HCT116 (cell line): Measurements from ENCODE around the gene ZNF836. TPM values are rescaled to one million over a fixed set of nuclear protein-coding genes. Genes with fewer than 3 reads are reported as not detected.

Experiments used
- ATAC-seq: fragments of 200-7000 bp; cut with Tn5 transposase; 2 replicates; pipeline ENCODE4 v1.9.1; 2020; ENCODE audit warnings: mild to moderate bottlenecking, moderate library complexity
- BruUV-seq: library from RNA; stranded (reverse); fragments of 400-500 nt; replicated peaks from 2 replicates; lab custom pipeline; 2021; lab: Mats Ljungman, UMichigan
- CTCF ChIA-PET: fragments of 300-600 bp; sonication (Branson Sonifier 250); formaldehyde crosslinking; loops from one replicate; lab custom pipeline; 2021; ENCODE audit warnings: antibody characterized with exemption; lab: Charles Lee
- POLR2A ChIA-PET: fragments of 300-600, 350-600 bp; sonication (Branson Sonifier 250); formaldehyde crosslinking; loops from one replicate; lab custom pipeline; 2021; ENCODE audit warnings: antibody characterized with exemption; lab: Charles Lee
- RAD21 ChIA-PET, 2 experiments: fragments of 300-600 bp; sonication (Branson Sonifier 250); formaldehyde crosslinking; loops; one replicate each; lab custom pipeline; 2023; ENCODE audit warnings: low total read pairs in 2 of 2; ENCODE audit not compliant: uncharacterized antibody in 2 of 2, unreplicated experiment in 2 of 2, low non-redundant PET in 1 of 2; lab: Charles Lee
- DNase-seq: peaks from one replicate; pipeline ENCODE4 v3.0.0-alpha.2; 2010; ENCODE audit warnings: low read depth, low spot score
- H2AFZ ChIP-seq: fragments of 200-600 bp; shearing (Covaris generic), sonication (generic); 2 replicates; pipeline ENCODE4 v1.6.1; 2017; ENCODE audit warnings: low read depth, mixed run types, mixed read lengths, antibody characterized with exemption, low read length; ENCODE audit not compliant: poor library complexity, severe bottlenecking
- H3K27ac ChIP-seq: 2 replicates; pipeline ENCODE4 v1.5.1; 2012; ENCODE audit warnings: low read depth, low read length
- H3K27me3 ChIP-seq: fragments of 200-600 bp; sonication (generic); 2 replicates; pipeline ENCODE4 v1.6.1; 2016; ENCODE audit warnings: mixed run types, low read length, mixed read lengths; ENCODE audit not compliant: insufficient read depth
- H3K36me3 ChIP-seq, 2 experiments: fragments of 200-500 bp in 1 of 2; fragments of 200-600 bp in 1 of 2; sonication (Bioruptor generic) in 1 of 2; sonication (generic) in 1 of 2; 2 replicates each; pipeline versions ENCODE4 v1.5.1 to v1.6.1; 2014 to 2016; ENCODE audit warnings: low read length in 2 of 2, inconsistent platforms in 1 of 2, mixed read lengths in 1 of 2, mixed run types in 1 of 2; ENCODE audit not compliant: insufficient read depth in 2 of 2, control insufficient read depth in 1 of 2
- H3K4me1 ChIP-seq, 2 experiments: fragments of 200-600 bp in 1 of 2; sonication (generic) in 1 of 2; 2 replicates each; pipeline versions ENCODE4 v1.5.1 to v1.6.1; 2012 to 2017; ENCODE audit warnings: low read length in 2 of 2, inconsistent platforms in 1 of 2, mild to moderate bottlenecking in 1 of 2, mixed read lengths in 1 of 2, mixed run types in 1 of 2, moderate library complexity in 1 of 2; ENCODE audit not compliant: insufficient read depth in 2 of 2, control insufficient read depth in 1 of 2
- H3K4me2 ChIP-seq: fragments of 200-600 bp; sonication (generic); 2 replicates; pipeline ENCODE4 v1.6.1; 2017; ENCODE audit warnings: mixed run types, low read length, mixed read lengths
- H3K4me3 ChIP-seq, 2 experiments: fragments of 200-600 bp in 1 of 2; sonication (generic) in 1 of 2; replicated peaks in 1 of 2; 2 replicates each; pipeline ENCODE4 v1.5.1; 2011 to 2016; ENCODE audit warnings: low read length in 2 of 2, control low read depth in 1 of 2, low read depth in 1 of 2, mild to moderate bottlenecking in 1 of 2, mixed read lengths in 1 of 2, mixed run types in 1 of 2
- H3K79me2 ChIP-seq: fragments of 200-600 bp; sonication (generic); 2 replicates; pipeline ENCODE4 v1.6.1; 2017; ENCODE audit warnings: mild to moderate bottlenecking, mixed run types, low read length, moderate library complexity, mixed read lengths; ENCODE audit not compliant: insufficient read depth
- H3K9ac ChIP-seq: fragments of 200-600 bp; sonication (generic); 2 replicates; pipeline ENCODE4 v1.6.1; 2016; ENCODE audit warnings: low read length, mixed read lengths
- H3K9me2 ChIP-seq: fragments of 200-600 bp; sonication (generic), shearing (Covaris generic); 2 replicates; pipeline ENCODE4 v1.6.1; 2017; ENCODE audit warnings: mixed run types, mild to moderate bottlenecking, moderate library complexity; ENCODE audit not compliant: insufficient read depth
- H3K9me3 ChIP-seq, 2 experiments: fragments of 200-500 bp in 1 of 2; fragments of 200-600 bp in 1 of 2; sonication (Bioruptor generic) in 1 of 2; sonication (generic) in 1 of 2; 2 replicates each; pipeline ENCODE4 v1.6.1; 2014 to 2017; ENCODE audit warnings: low read length in 2 of 2, mixed read lengths in 2 of 2, inconsistent platforms in 1 of 2, low read depth in 1 of 2, mild to moderate bottlenecking in 1 of 2, mixed run types in 1 of 2, moderate library complexity in 1 of 2; ENCODE audit not compliant: control insufficient read depth in 1 of 2, insufficient read depth in 1 of 2
- H4K20me1 ChIP-seq: fragments of 200-600 bp; sonication (generic), shearing (Covaris generic); 2 replicates; pipeline ENCODE4 v1.6.1; 2017; ENCODE audit warnings: mixed run types, mild to moderate bottlenecking, moderate library complexity; ENCODE audit not compliant: insufficient read depth
- CBX3 ChIP-seq: IDR thresholded peaks from 2 replicates; pipeline ENCODE4 v1.6.1; 2012; ENCODE audit warnings: low read depth
- CEBPB ChIP-seq: IDR thresholded peaks from 2 replicates; pipeline ENCODE4 v1.6.1; 2012; ENCODE audit warnings: low read depth
- EGR1 ChIP-seq: IDR thresholded peaks from 2 replicates; pipeline ENCODE4 v1.6.1; 2012; ENCODE audit warnings: low read depth
- ELF1 ChIP-seq: IDR thresholded peaks from 2 replicates; pipeline ENCODE4 v1.6.1; 2012; ENCODE audit warnings: low read depth, borderline replicate concordance
- EZH2 ChIP-seq: fragments of 200-600 bp; sonication (generic); IDR thresholded peaks from 2 replicates; pipeline ENCODE4 v1.6.1; 2017; ENCODE audit warnings: antibody characterized with exemption, mixed run types
- EZH2phosphoT487 ChIP-seq: fragments of 200-600 bp; IDR thresholded peaks from 2 replicates; pipeline ENCODE4 v1.6.1; 2018; ENCODE audit warnings: antibody characterized with exemption, borderline replicate concordance
- FOSL1 ChIP-seq: IDR thresholded peaks from 2 replicates; pipeline ENCODE4 v1.6.1; 2012; ENCODE audit warnings: low read depth
- JUND ChIP-seq: IDR thresholded peaks from 2 replicates; pipeline ENCODE4 v1.6.1; 2012
- POLR2A ChIP-seq: IDR thresholded peaks from 2 replicates; pipeline ENCODE4 v1.7.0; 2011; ENCODE audit warnings: borderline replicate concordance; ENCODE audit not compliant: insufficient read depth, insufficient read length; ENCODE audit errors: extremely low read depth
- POLR2AphosphoS5 ChIP-seq: IDR thresholded peaks from 2 replicates; pipeline ENCODE4 v1.6.1; 2011; ENCODE audit warnings: mild to moderate bottlenecking, low read depth, low read length, moderate library complexity
- RAD21 ChIP-seq: IDR thresholded peaks from 2 replicates; pipeline ENCODE4 v1.6.1; 2012; ENCODE audit warnings: low read depth, mild to moderate bottlenecking
- SIN3A ChIP-seq: IDR thresholded peaks from 2 replicates; pipeline ENCODE4 v1.6.1; 2012; ENCODE audit warnings: low read depth
- SP1 ChIP-seq: IDR thresholded peaks from 2 replicates; pipeline ENCODE4 v1.6.1; 2012; ENCODE audit warnings: low read depth
- SRF ChIP-seq: IDR thresholded peaks from 2 replicates; pipeline ENCODE4 v1.6.1; 2012; ENCODE audit warnings: low read depth
- YY1 ChIP-seq: IDR thresholded peaks from 2 replicates; pipeline ENCODE4 v1.6.1; 2011; ENCODE audit warnings: low read length, low read depth, moderate library complexity, mild to moderate bottlenecking; ENCODE audit not compliant: insufficient replicate concordance; ENCODE audit errors: extremely low read depth
- ZFX ChIP-seq: fragments of 450-650 bp; IDR thresholded peaks from 2 replicates; pipeline ENCODE4 v1.6.1; 2017
- ZNF274 ChIP-seq: fragments of 200-500 bp; sonication (Bioruptor generic); IDR thresholded peaks from 2 replicates; pipeline ENCODE4 v1.6.1; 2014; ENCODE audit warnings: mild to moderate bottlenecking, low read depth, low read length, inconsistent platforms
- intact Hi-C: fragments of 100-400 bp; cut with micrococcal nuclease; formaldehyde crosslinking; loops from 2 replicates; pipeline ENCODE4 v1.10.0; 2022
- total RNA-seq: library from RNA; stranded (reverse); gene quantifications from one replicate; pipeline ENCODE4 v1.2.1, GENCODE V29; 2021; ENCODE audit not compliant: unreplicated experiment
- TF ChIP-seq, protein P1 (sequence below): IDR thresholded peaks from 2 replicates; pipeline ENCODE4 v1.6.1; 2012
- TF ChIP-seq, protein P2 (sequence below): IDR thresholded peaks from 2 replicates; pipeline ENCODE4 v1.6.1; 2012; ENCODE audit warnings: low read depth

ZNF836 gene
- total RNA-seq, 1 experiment from 2014 or later: not detected

DNA sequence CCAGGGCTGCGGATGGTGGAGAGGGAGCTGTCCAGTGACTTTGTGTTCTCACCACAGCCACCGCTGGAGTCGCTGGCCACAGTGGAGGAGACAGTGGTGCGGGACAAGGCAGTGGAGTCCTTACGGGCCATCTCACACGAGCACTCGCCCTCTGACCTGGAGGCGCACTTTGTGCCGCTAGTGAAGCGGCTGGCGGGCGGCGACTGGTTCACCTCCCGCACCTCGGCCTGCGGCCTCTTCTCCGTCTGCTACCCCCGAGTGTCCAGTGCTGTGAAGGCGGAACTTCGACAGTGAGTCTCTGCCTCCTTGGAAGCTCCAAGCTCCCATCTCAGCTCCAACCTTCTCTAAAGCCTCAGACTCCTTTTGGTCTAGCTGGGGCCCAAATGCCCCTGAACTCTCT is 39.8 kb upstream of the ZNF836 start:
- H3K9ac ChIP-seq: no peak overlapping the region
- peaks cover 50% of the 10 kb centered on the region for H3K79me2 ChIP-seq
- ChIA-PET CTCF (no interaction called here), POLR2A (no interaction called here), RAD21 (no interaction called here)
- H3K9me2 ChIP-seq: no peaks in the 10 kb centered on the region
- no peaks in the 10 kb centered on the region for H3K4me1 ChIP-seq
- H2AFZ ChIP-seq: no peak overlapping the region
- H4K20me1 ChIP-seq: no peaks in the 10 kb centered on the region
- TF ChIP-seq ELF1 (no peak), SP1 (no peak), EZH2phosphoT487 (no peak)
- intact Hi-C loops: no loop called here
- BruUV-seq: no TSS peak
- peaks cover 53 to 66% of the 10 kb centered on the region in 2 experiments for H3K36me3 ChIP-seq
- ATAC-seq (no peak), DNase-seq (no peak)
- H3K4me2 ChIP-seq: no peak overlapping the region
- H3K27ac ChIP-seq: no peak overlapping the region
- H3K27me3 ChIP-seq: no peaks in the 10 kb centered on the region
- no peak overlapping the region for H3K4me3 ChIP-seq
- H3K9me3 ChIP-seq: no peaks in the 10 kb centered on the region

DNA sequence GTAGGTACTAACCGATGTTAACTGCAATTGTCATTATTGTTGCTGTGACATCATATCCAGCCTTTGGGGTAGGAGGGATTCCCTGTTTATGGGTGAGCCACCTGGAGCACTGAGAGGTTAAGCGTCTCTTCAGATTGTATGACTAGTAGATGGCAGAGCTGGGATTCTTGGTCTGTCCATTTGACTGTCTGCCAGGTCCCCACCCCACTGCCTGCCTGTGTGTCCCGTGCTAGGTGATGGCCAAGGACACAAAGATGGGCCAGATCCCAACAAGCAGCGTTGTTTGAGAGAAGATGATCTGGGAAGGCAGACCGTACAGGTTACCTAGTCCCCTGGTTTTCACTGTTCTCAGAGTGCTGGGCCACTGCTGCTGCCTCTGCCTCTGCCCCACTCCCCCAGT is 35.1 kb upstream of the ZNF836 start:
- no peak overlapping the region for H3K9ac ChIP-seq
- H4K20me1 ChIP-seq: no peaks in the 10 kb centered on the region
- no peak overlapping the region for H3K27ac ChIP-seq
- intact Hi-C loops: no loop called here
- no peaks in the 10 kb centered on the region for H3K4me1 ChIP-seq
- peaks cover 87% of the 10 kb centered on the region for H3K79me2 ChIP-seq
- CTCF ChIA-PET: no interaction called here
- H3K9me2 ChIP-seq: no peaks in the 10 kb centered on the region
- no peak overlapping the region for H3K4me2 ChIP-seq
- no peaks in the 10 kb centered on the region for H3K27me3 ChIP-seq
- no peak for TF ChIP-seq YY1
- TF ChIP-seq FOSL1: no peak
- no peak for TF ChIP-seq ZFX
- no peak for TF ChIP-seq SIN3A
- TF ChIP-seq POLR2AphosphoS5: no peak
- TF ChIP-seq, protein P1, sequence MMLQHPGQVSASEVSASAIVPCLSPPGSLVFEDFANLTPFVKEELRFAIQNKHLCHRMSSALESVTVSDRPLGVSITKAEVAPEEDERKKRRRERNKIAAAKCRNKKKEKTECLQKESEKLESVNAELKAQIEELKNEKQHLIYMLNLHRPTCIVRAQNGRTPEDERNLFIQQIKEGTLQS: no peak
- no peak for TF ChIP-seq CEBPB
- no peak for TF ChIP-seq SP1
- TF ChIP-seq ZNF274: no peak
- no peak for TF ChIP-seq EGR1
- no peak for TF ChIP-seq EZH2phosphoT487
- TF ChIP-seq RAD21: no peak
- no peak for TF ChIP-seq EZH2
- TF ChIP-seq CBX3: no peak
- TF ChIP-seq, protein P2, sequence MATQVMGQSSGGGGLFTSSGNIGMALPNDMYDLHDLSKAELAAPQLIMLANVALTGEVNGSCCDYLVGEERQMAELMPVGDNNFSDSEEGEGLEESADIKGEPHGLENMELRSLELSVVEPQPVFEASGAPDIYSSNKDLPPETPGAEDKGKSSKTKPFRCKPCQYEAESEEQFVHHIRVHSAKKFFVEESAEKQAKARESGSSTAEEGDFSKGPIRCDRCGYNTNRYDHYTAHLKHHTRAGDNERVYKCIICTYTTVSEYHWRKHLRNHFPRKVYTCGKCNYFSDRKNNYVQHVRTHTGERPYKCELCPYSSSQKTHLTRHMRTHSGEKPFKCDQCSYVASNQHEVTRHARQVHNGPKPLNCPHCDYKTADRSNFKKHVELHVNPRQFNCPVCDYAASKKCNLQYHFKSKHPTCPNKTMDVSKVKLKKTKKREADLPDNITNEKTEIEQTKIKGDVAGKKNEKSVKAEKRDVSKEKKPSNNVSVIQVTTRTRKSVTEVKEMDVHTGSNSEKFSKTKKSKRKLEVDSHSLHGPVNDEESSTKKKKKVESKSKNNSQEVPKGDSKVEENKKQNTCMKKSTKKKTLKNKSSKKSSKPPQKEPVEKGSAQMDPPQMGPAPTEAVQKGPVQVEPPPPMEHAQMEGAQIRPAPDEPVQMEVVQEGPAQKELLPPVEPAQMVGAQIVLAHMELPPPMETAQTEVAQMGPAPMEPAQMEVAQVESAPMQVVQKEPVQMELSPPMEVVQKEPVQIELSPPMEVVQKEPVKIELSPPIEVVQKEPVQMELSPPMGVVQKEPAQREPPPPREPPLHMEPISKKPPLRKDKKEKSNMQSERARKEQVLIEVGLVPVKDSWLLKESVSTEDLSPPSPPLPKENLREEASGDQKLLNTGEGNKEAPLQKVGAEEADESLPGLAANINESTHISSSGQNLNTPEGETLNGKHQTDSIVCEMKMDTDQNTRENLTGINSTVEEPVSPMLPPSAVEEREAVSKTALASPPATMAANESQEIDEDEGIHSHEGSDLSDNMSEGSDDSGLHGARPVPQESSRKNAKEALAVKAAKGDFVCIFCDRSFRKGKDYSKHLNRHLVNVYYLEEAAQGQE: no peak
- no peak for TF ChIP-seq JUND
- no peak for TF ChIP-seq SRF
- no peak for TF ChIP-seq POLR2A
- RAD21 ChIA-PET: no interaction called here
- H2AFZ ChIP-seq: no peak overlapping the region
- POLR2A ChIA-PET: no interaction called here
- no peak overlapping the region for H3K4me3 ChIP-seq
- ATAC-seq (no peak), DNase-seq (no peak)
- peaks cover 57 to 63% of the 10 kb centered on the region in 2 experiments for H3K36me3 ChIP-seq
- no peaks in the 10 kb centered on the region for H3K9me3 ChIP-seq
- no TSS peak for BruUV-seq
